HEK293T (cell line): Measurements from ENCODE around the gene LRG1.

Experiments
- SP1 ChIP-seq: fragments of 450-650 bp; IDR thresholded peaks from 2 replicates; pipeline ENCODE4 v1.6.1; 2017
- SUZ12 ChIP-seq: fragments of 450-650 bp; IDR thresholded peaks from 2 replicates; pipeline ENCODE4 v1.6.1; 2016; ENCODE audit warnings: mild to moderate bottlenecking
- ZNF384 ChIP-seq: fragments of 450-650 bp; IDR thresholded peaks from 2 replicates; pipeline ENCODE4 v1.6.1; 2016

DNA sequence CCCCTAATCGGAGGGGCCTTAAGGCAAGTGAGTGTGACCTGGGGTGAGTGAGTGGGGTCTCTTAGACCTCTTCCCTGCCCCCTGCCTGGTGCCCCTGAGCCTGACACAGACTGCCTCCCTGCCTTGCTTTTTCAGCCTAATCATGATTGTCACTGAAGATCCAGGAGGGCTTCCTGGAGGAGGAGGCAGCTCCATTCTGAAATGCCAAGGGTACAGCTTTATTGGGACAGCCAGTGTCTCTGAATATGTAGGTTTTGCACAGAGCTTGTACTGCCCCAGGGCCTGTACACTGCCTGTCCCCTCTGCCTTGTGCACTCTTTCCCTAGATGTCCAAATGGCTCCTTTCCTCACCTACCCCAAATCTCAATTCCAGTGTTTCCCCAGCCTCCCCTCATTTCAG, 45.7 kb upstream of the LRG1 start:
- TF ChIP-seq SP1 (no peak), SUZ12 (no peak), ZNF384 (no peak)
